GM18870 (cell line): ENCODE data around the gene ATP2B1.
A peak's percentile ranks its signal among the peaks of the same experiment; 100 is the strongest.

Experiments used
- ATAC-seq: cut with Tn5 transposase; IDR thresholded peaks from one replicate; pipeline ENCODE4 v1.9.1; 2021; ENCODE audit warnings: moderate library complexity; ENCODE audit not compliant: unreplicated experiment

The ATP2B1 gene

GRCh38 chr12:89603678-89604077, 105.0 kb downstream of the ATP2B1 start:
- no peak for ATAC-seq

- peak; percentile 84 for ATAC-seq
Measured at GRCh38 chr12:89597770-89598169, 110.9 kb downstream of the ATP2B1 start.

GRCh38 chr12:89597210-89597609, 111.4 kb downstream of the ATP2B1 start:
- no peak for ATAC-seq

- no peak for ATAC-seq
Measured at GRCh38 chr12:89593873-89594272, 114.8 kb downstream of the ATP2B1 start.

GRCh38 chr12:89593233-89593632, 115.4 kb downstream of the ATP2B1 start:
- ATAC-seq = no peak

- ATAC-seq = no peak
Measured at GRCh38 chr12:89589753-89590152, 118.9 kb downstream of the ATP2B1 start.

GRCh38 chr12:89578499-89578898, 130.1 kb downstream of the ATP2B1 start:
- no peak for ATAC-seq

- no peak for ATAC-seq
Measured at GRCh38 chr12:89576572-89577220, 131.9 kb downstream of the ATP2B1 start.

GRCh38 chr12:89575374-89575773, 133.3 kb downstream of the ATP2B1 start:
- no peak for ATAC-seq

GRCh38 chr12:89574736-89575208, 133.9 kb downstream of the ATP2B1 start:
- peak; percentile 45 for ATAC-seq

GRCh38 chr12:89573051-89573810, 135.4 kb downstream of the ATP2B1 start:
- ATAC-seq = no peak

GRCh38 chr12:89571491-89572195, 137.0 kb downstream of the ATP2B1 start:
- no peak for ATAC-seq

- ATAC-seq = no peak
Measured at GRCh38 chr12:89568484-89568883, 140.2 kb downstream of the ATP2B1 start.

GRCh38 chr12:89567691-89568239, 140.9 kb downstream of the ATP2B1 start:
- ATAC-seq = no peak

- no peak for ATAC-seq
Measured at GRCh38 chr12:89566615-89567014, 142.0 kb downstream of the ATP2B1 start.

- ATAC-seq = no peak
Measured at GRCh38 chr12:89565002-89565401, 143.6 kb downstream of the ATP2B1 start.

GRCh38 chr12:89559753-89560152, 148.9 kb downstream of the ATP2B1 start:
- no peak for ATAC-seq

GRCh38 chr12:89556976-89557375, 151.7 kb downstream of the ATP2B1 start:
- ATAC-seq = no peak

GRCh38 chr12:89552376-89552775, 156.3 kb downstream of the ATP2B1 start:
- ATAC-seq = no peak

GRCh38 chr12:89551747-89552146, 156.9 kb downstream of the ATP2B1 start:
- no peak for ATAC-seq

GRCh38 chr12:89547101-89547500, 161.5 kb downstream of the ATP2B1 start:
- ATAC-seq = no peak
